HepG2 (cell line): ENCODE data around the gene MPV17L. TPM values are rescaled to one million over a fixed set of nuclear protein-coding genes. Genes with fewer than 3 reads are reported as not detected.
A peak's percentile ranks its signal among the peaks of the same experiment; 100 is the strongest.
"Not testable (repeated sequence)": the region's sequence is repeated elsewhere in the genome, so short reads cannot be mapped to it uniquely, and the experiment has no call there.

ENCODE experiments used
- ATAC-seq: fragments of 200-7000 bp; cut with Tn5 transposase; 3 replicates; pipeline ENCODE4 v1.9.1; 2020; ENCODE audit warnings: mild to moderate bottlenecking, moderate library complexity
- BruUV-seq: library from RNA; stranded (reverse); fragments of 400-500 nt; replicated peaks from 2 replicates; lab custom pipeline; 2021; lab: Mats Ljungman, UMichigan
- CTCF ChIA-PET: fragments of 300-600 bp; formaldehyde crosslinking; extraction: SDS; loops from one replicate; lab custom pipeline; 2021; ENCODE audit warnings: low total read pairs, inconsistent platforms, low intra/inter-chr PET ratio; lab: Yijun Ruan, JAX
- POLR2A ChIA-PET: fragments of 350-600 bp; sonication (Branson Sonifier 250); formaldehyde crosslinking; loops from one replicate; lab custom pipeline; 2020; ENCODE audit warnings: antibody characterized with exemption, inconsistent platforms; lab: Yijun Ruan, JAX
- DNase-seq: peaks from one replicate; pipeline ENCODE4 v3.0.0-alpha.2; 2015; ENCODE audit warnings: low spot score
- FAIRE-seq: peaks from 3 replicates; lab custom pipeline; 2011; peaks lifted over from hg19 to GRCh38; lab: Jason Lieb, UNC
- H2AFZ ChIP-seq: one replicate; pipeline ENCODE4 v1.6.1; 2011; ENCODE audit warnings: low read length, inconsistent platforms
- H3K27ac ChIP-seq: fragments of 300-600 bp; 3 replicates; pipeline ENCODE4 v1.8.0; 2011; ENCODE audit warnings: mixed run types, mild to moderate bottlenecking, mixed read lengths, low read length, inconsistent platforms; ENCODE audit not compliant: insufficient read depth; ENCODE audit errors: extremely low read length
- H3K27me3 ChIP-seq, 2 experiments: fragments of 200-600 bp in 1 of 2; 2 replicates in 1 of 2; 3 replicates in 1 of 2; pipeline versions ENCODE4 v1.6.0 to v1.8.0; 2011; ENCODE audit warnings: low read length in 2 of 2, mild to moderate bottlenecking in 2 of 2, moderate library complexity in 2 of 2, inconsistent platforms in 1 of 2; ENCODE audit not compliant: insufficient read depth in 2 of 2, control insufficient read depth in 1 of 2
- H3K36me3 ChIP-seq, 2 experiments: fragments of 200-600 bp in 1 of 2; replicated peaks in 1 of 2; 2 replicates in 1 of 2; 3 replicates in 1 of 2; pipeline versions ENCODE4 v1.5.1 to v1.8.0; 2011; ENCODE audit warnings: low read length in 2 of 2, inconsistent platforms in 1 of 2; ENCODE audit not compliant: insufficient read depth in 2 of 2, control insufficient read depth in 1 of 2
- H3K4me1 ChIP-seq: 2 replicates; pipeline ENCODE4 v1.5.1; 2012; ENCODE audit warnings: low read length, inconsistent platforms; ENCODE audit not compliant: insufficient read depth
- H3K4me2 ChIP-seq: 2 replicates; pipeline ENCODE4 v1.6.0; 2011; ENCODE audit warnings: low read depth, low read length, inconsistent platforms
- H3K4me3 ChIP-seq, 3 experiments: fragments of 200-600 bp in 1 of 3; sonication (generic), shearing (Covaris generic) in 1 of 3; replicated peaks in 1 of 3; 2 replicates each; pipeline ENCODE4 v1.5.1; 2011 to 2016; ENCODE audit warnings: low read length in 3 of 3, inconsistent platforms in 2 of 3, low read depth in 2 of 3, mild to moderate bottlenecking in 2 of 3, control low read depth in 1 of 3, mixed read lengths in 1 of 3; ENCODE audit not compliant: insufficient read depth in 1 of 3
- H3K79me2 ChIP-seq: one replicate; pipeline ENCODE4 v1.6.1; 2011; ENCODE audit warnings: low read length, inconsistent platforms; ENCODE audit not compliant: insufficient read depth
- H3K9ac ChIP-seq: 2 replicates; pipeline ENCODE4 v1.6.0; 2011; ENCODE audit warnings: mild to moderate bottlenecking, low read depth, low read length, inconsistent platforms; ENCODE audit not compliant: insufficient read depth
- H3K9me3 ChIP-seq: 2 replicates; pipeline ENCODE4 v1.5.1; 2012; ENCODE audit warnings: mild to moderate bottlenecking, low read length
- H4K20me1 ChIP-seq: 2 replicates; pipeline ENCODE4 v1.6.0; 2011; ENCODE audit warnings: inconsistent platforms, mild to moderate bottlenecking, low read length, moderate library complexity; ENCODE audit not compliant: insufficient read depth
- ATF2 ChIP-seq: sonication (generic); formaldehyde crosslinking; IDR thresholded peaks from 2 replicates; pipeline ENCODE4 v1.4.0; 2020; ENCODE audit warnings: missing genetic modification reagents
- CAMTA2 ChIP-seq: sonication (generic); formaldehyde crosslinking; IDR thresholded peaks from 2 replicates; pipeline ENCODE4 v1.4.0; 2020; ENCODE audit warnings: mild to moderate bottlenecking, missing genetic modification reagents, borderline replicate concordance
- DPF2 ChIP-seq: sonication (generic); formaldehyde crosslinking; IDR thresholded peaks from 2 replicates; pipeline ENCODE4 v1.4.0; 2020; ENCODE audit warnings: mild to moderate bottlenecking, low read depth, missing genetic modification reagents, borderline replicate concordance
- ETV6 ChIP-seq: sonication (generic); formaldehyde crosslinking; conservative IDR thresholded peaks from 2 replicates; pipeline ENCODE4 v1.4.0; 2020; ENCODE audit warnings: missing genetic modification reagents
- FOXO1 ChIP-seq: sonication (generic); formaldehyde crosslinking; IDR thresholded peaks from 2 replicates; pipeline ENCODE4 v1.4.0; 2020; ENCODE audit warnings: missing genetic modification reagents
- FOXP1 ChIP-seq, 2 experiments: fragments of 450-650 bp in 1 of 2; IDR thresholded peaks; 2 replicates each; pipeline ENCODE4 v1.6.1; 2017 to 2018; ENCODE audit warnings: antibody characterized with exemption in 1 of 2
- MEF2D ChIP-seq: sonication (generic); formaldehyde crosslinking; IDR thresholded peaks from 2 replicates; pipeline ENCODE4 v1.5.1; 2020; ENCODE audit warnings: mild to moderate bottlenecking, missing genetic modification reagents
- NONO ChIP-seq, 2 experiments: fragments of 450-650 bp in 1 of 2; sonication (generic) in 1 of 2; formaldehyde crosslinking in 1 of 2; IDR thresholded peaks in 1 of 2; conservative IDR thresholded peaks in 1 of 2; 2 replicates each; pipeline versions ENCODE4 v1.6.1 to v1.8.0; 2017 to 2022; ENCODE audit warnings: mild to moderate bottlenecking in 1 of 2, missing genetic modification reagents in 1 of 2, moderate library complexity in 1 of 2
- ONECUT2 ChIP-seq: sonication (generic); formaldehyde crosslinking; IDR thresholded peaks from 2 replicates; pipeline ENCODE4 v1.4.0; 2020; ENCODE audit warnings: missing genetic modification reagents
- POLR2AphosphoS2 ChIP-seq: IDR thresholded peaks from 2 replicates; pipeline ENCODE4 v1.6.1; 2011; ENCODE audit warnings: low read depth, low read length, improper control_type of control experiment
- PRDM4 ChIP-seq: sonication (generic); formaldehyde crosslinking; IDR thresholded peaks from 2 replicates; pipeline ENCODE4 v1.9.0; 2021; ENCODE audit warnings: missing genetic modification reagents, borderline replicate concordance
- TCF7 ChIP-seq: sonication (generic); IDR thresholded peaks from 2 replicates; pipeline ENCODE4 v1.6.1; 2016; ENCODE audit warnings: antibody characterized with exemption, low read depth
- ZNF138 ChIP-seq: sonication (generic); formaldehyde crosslinking; IDR thresholded peaks from 2 replicates; pipeline ENCODE4 v1.5.0; 2020; ENCODE audit warnings: mild to moderate bottlenecking, low read depth, missing genetic modification reagents
- ZNF224 ChIP-seq: sonication (generic); formaldehyde crosslinking; IDR thresholded peaks from 2 replicates; pipeline ENCODE4 v1.5.0; 2020; ENCODE audit warnings: mild to moderate bottlenecking, missing genetic modification reagents
- ZNF513 ChIP-seq: sonication (generic); formaldehyde crosslinking; conservative IDR thresholded peaks from 2 replicates; pipeline ENCODE4 v1.5.0; 2020; ENCODE audit warnings: missing genetic modification reagents
- ZNF570 ChIP-seq: sonication (generic); formaldehyde crosslinking; IDR thresholded peaks from 2 replicates; pipeline ENCODE4 v1.4.0; 2020; ENCODE audit warnings: mild to moderate bottlenecking, missing genetic modification reagents, borderline replicate concordance
- WGBS: methylation state at CpG from one replicate; pipeline ENCODE4 v1.1.6; 2017; ENCODE audit warnings: low lambda C conversion rate; 5-methylcytosine and 5-hydroxymethylcytosine counted together
- in situ Hi-C: cut with HindIII; loops from 2 replicates; pipeline ENCODE4 v1.10.0; 2017; ENCODE audit warnings: low pct_unique_long_range_greater_than_20kb; ENCODE audit not compliant: extremely low pct_ligation_motif_present
- intact Hi-C: fragments of 100-400 bp; cut with micrococcal nuclease; formaldehyde crosslinking; loops from one replicate; pipeline ENCODE4 v1.10.0; 2022; ENCODE audit not compliant: unreplicated experiment
- polyA plus RNA-seq, 8 experiments: library from polyadenylated mRNA; depleted of rRNA in 3 of 8; stranded (reverse) in 7 of 8; unstranded in 1 of 8; fragments of >200 nt; fragmentation: Illumina TruSeq in 4 of 8; extraction: Trizol in 4 of 8; gene quantifications; 2 replicates each; pipeline versions ENCODE4 v1.2.1 to v1.2.3, GENCODE V29; 2011 to 2016; ENCODE audit warnings: low read depth in 4 of 8, missing spikeins in 1 of 8, mixed read lengths in 1 of 8; ENCODE audit not compliant: insufficient read depth in 1 of 8
- total RNA-seq, 5 experiments: library from RNA; depleted of rRNA; stranded (reverse); fragments of >200 nt; fragmentation: Illumina TruSeq; extraction: Trizol; gene quantifications; 2 replicates each; pipeline ENCODE4 v1.2.3, GENCODE V29; 2016; ENCODE audit warnings: low read depth in 1 of 5
- TF ChIP-seq, protein P1 (sequence below): sonication (generic); IDR thresholded peaks from 2 replicates; pipeline ENCODE4 v1.6.1; 2016; ENCODE audit warnings: low read depth, borderline replicate concordance

MPV17L gene
- total and polyA plus RNA-seq, 2 of the 13 experiments (the other 11 are each of a cell fraction or from before 2014, with no cell fraction given) = 34.7 to 63.8 TPM

DNA sequence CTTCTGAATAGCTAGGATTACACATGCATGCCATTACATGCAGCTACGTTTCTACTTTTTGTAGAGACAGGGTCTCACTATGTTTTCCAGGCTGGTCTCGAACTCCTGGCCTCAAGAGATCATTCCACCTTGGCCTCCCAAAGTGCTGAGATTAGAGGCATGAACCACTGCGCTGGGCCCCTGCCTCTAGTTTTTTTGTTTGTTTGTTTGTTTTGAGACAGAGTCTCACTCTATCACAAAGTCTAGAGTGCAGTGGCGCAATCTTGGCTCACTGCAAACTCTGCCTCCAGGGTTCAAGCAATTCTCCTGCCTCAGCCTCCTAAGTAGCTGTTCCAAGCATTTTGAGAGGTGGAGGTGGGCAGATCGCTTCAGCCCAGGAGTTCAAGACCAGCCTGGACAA is 26.1 kb downstream of the MPV17L start (continued):
- TF ChIP-seq FOXP1 (IDR thresholded peaks at IDR 0.05) = not testable (repeated sequence)
- TF ChIP-seq FOXP1 (CRISPR knock-in tag; IDR thresholded peaks at IDR 0.05) = peak; percentile 89

- H3K9me3 ChIP-seq = no peaks in the 10 kb centered on the region
- DNase-seq = no peak
- no peak for FAIRE-seq
- H3K9ac ChIP-seq = no peak overlapping the region
- no peak; the same call in 2 of the 3 replicates for ATAC-seq
- no TSS peak for BruUV-seq
- H3K4me1 ChIP-seq = peaks cover 18% of the 10 kb centered on the region
- H3K79me2 ChIP-seq = no peaks in the 10 kb centered on the region
- intact Hi-C loops = no loop called here
- H2AFZ ChIP-seq = no peak overlapping the region
- in situ Hi-C loops = loop anchor here (10.0 kb wide), 1 partner anchor 283 kb away; no protein-coding TSS in a partner anchor
- no peaks in the 10 kb centered on the region for H3K36me3 ChIP-seq
- no peaks in the 10 kb centered on the region for H4K20me1 ChIP-seq
- CTCF ChIA-PET = no interaction called here
- no peak overlapping the region for H3K27ac ChIP-seq
- H3K4me3 ChIP-seq = no peak overlapping the region
- H3K4me2 ChIP-seq = no peak overlapping the region
- 37% methylated on average over 8 of the region's 8 CpGs for WGBS
- TF ChIP-seq ZNF224 (CRISPR knock-in tag) = no peak
- no peak for TF ChIP-seq POLR2AphosphoS2
- no peak for TF ChIP-seq PRDM4 (CRISPR knock-in tag)
- TF ChIP-seq ONECUT2 (CRISPR knock-in tag) = no peak
- no peak for TF ChIP-seq DPF2 (CRISPR knock-in tag)
- no peak for TF ChIP-seq FOXP1 (IDR thresholded peaks at IDR 0.05)
- no peak for TF ChIP-seq FOXP1 (CRISPR knock-in tag; IDR thresholded peaks at IDR 0.05)
- TF ChIP-seq ZNF513 (CRISPR knock-in tag) = no peak
- TF ChIP-seq FOXO1 (CRISPR knock-in tag) = no peak
- no peak for TF ChIP-seq ZNF570 (CRISPR knock-in tag)
- no peak for TF ChIP-seq MEF2D
- no peak for TF ChIP-seq ZNF138 (CRISPR knock-in tag)
- no peak for TF ChIP-seq TCF7
- TF ChIP-seq ETV6 = no peak
- TF ChIP-seq, protein P1, sequence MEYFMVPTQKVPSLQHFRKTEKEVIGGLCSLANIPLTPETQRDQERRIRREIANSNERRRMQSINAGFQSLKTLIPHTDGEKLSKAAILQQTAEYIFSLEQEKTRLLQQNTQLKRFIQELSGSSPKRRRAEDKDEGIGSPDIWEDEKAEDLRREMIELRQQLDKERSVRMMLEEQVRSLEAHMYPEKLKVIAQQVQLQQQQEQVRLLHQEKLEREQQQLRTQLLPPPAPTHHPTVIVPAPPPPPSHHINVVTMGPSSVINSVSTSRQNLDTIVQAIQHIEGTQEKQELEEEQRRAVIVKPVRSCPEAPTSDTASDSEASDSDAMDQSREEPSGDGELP = no peak
- TF ChIP-seq NONO (IDR thresholded peaks at IDR 0.05) = no peak
- TF ChIP-seq NONO (CRISPR knock-in tag; conservative IDR thresholded peaks at IDR 0.05) = no peak
- no peak for TF ChIP-seq CAMTA2 (CRISPR knock-in tag)
- TF ChIP-seq ATF2 = no peak
- no peaks in the 10 kb centered on the region for H3K27me3 ChIP-seq
- POLR2A ChIA-PET = interaction anchor here (0.7 to 0.9 kb wide), 2 partner anchors 11 to 24 kb away, joined by 3 to 4 read pairs; no protein-coding TSS in a partner anchor
Measured at GRCh38 chr16:15422222-15422621, 26.7 kb downstream of the MPV17L start.
